ENCODE measurements around the gene EPHB3. TPM values are rescaled to one million over a fixed set of nuclear protein-coding genes. Genes with fewer than 3 reads are reported as not detected.

Gene EPHB3
- polyA plus RNA-seq, 1 of the 3 experiments (the other 2 are of a cell fraction), result 4.2 TPM

- H4K20me1 ChIP-seq (ENCODE audit: insufficient read depth), result no peaks in the 10 kb centered on the region
- TF ChIP-seq FOXJ3 (CRISPR knock-in tag; IDR thresholded peaks at IDR 0.05) (no peak), POLR2AphosphoS5 (IDR thresholded peaks at IDR 0.05; ENCODE audit: low read depth, low read length) (no peak), FOXM1 (IDR thresholded peaks at IDR 0.05; ENCODE audit: low read depth) (no peak), GABPA (IDR thresholded peaks at IDR 0.05; ENCODE audit: low read depth) (no peak), NRF1 (IDR thresholded peaks at IDR 0.05; ENCODE audit: low read depth, low read length) (no peak), RCOR1 (IDR thresholded peaks at IDR 0.05; ENCODE audit: low read length) (no peak), SMC3 (IDR thresholded peaks at IDR 0.05; ENCODE audit: low read depth, low read length) (no peak), TCF12 (IDR thresholded peaks at IDR 0.05) (no peak), EP300 (IDR thresholded peaks at IDR 0.05; ENCODE audit: borderline replicate concordance in 1 of 2, low read depth in 1 of 2, low read length in 1 of 2) (no peak)
- no peaks in the 10 kb centered on the region for H3K79me2 ChIP-seq (ENCODE audit: insufficient read depth)
- ChIA-PET POLR2A (interaction anchor here (0.5 to 2.1 kb wide), 4 partner anchors 16 to 119 kb away, joined by 3 to 19 read pairs (median 4); partner anchors contain the start of genes EPHB3 and MAGEF1), CTCF (interaction anchor here (0.9 to 2.9 kb wide), 6 partner anchors 9 to 187 kb away, joined by 3 to 19 read pairs (median 6); partner anchors contain the start of gene EPHB3)
- H3K36me3 ChIP-seq (replicated peaks in 1 of 2; ENCODE audit: control insufficient read depth in 1 of 2, insufficient read depth in 2 of 2, low read length in 1 of 2), result no peaks in the 10 kb centered on the region
- H2AFZ ChIP-seq (ENCODE audit: low read depth), result no peak overlapping the region
- WGBS (ENCODE audit: low lambda C conversion rate), result 83% methylated on average over 1 of the region's 6 CpGs
- no peaks in the 10 kb centered on the region for H3K27me3 ChIP-seq (ENCODE audit: insufficient read depth)
- peaks cover 7 to 50% of the 10 kb centered on the region in 2 experiments; a peak in 2 of 4 replicates for H3K4me1 ChIP-seq (ENCODE audit: control insufficient read depth in 1 of 2, insufficient read depth in 2 of 2, low read depth in 1 of 2, low read length in 1 of 2)
- no peaks in the 10 kb centered on the region for H3K9me2 ChIP-seq
- peak overlapping the region in 1 of 2 experiments; percentile 77; a peak in 2 of 4 replicates for H3K27ac ChIP-seq (ENCODE audit: low read depth in 2 of 2, low read length in 1 of 2)
- 0 out of 2 replicates have a peak overlapping the region, but pooled peaks have one; percentile 44 for H3K4me2 ChIP-seq
- H3K9ac ChIP-seq, result no peak overlapping the region
- H3K4me3 ChIP-seq (ENCODE audit: low read depth in 2 of 2, low read length in 1 of 2), result no peak overlapping the region
- no peaks in the 10 kb centered on the region for H3F3A ChIP-seq (replicated peaks; ENCODE audit: insufficient read depth)
- no peaks in the 10 kb centered on the region for H3K9me3 ChIP-seq
- DNase-seq, result no peak
These were observed 30.2 kb downstream of the EPHB3 start for GRCh38 chr3:184591789-184592188.

DNA sequence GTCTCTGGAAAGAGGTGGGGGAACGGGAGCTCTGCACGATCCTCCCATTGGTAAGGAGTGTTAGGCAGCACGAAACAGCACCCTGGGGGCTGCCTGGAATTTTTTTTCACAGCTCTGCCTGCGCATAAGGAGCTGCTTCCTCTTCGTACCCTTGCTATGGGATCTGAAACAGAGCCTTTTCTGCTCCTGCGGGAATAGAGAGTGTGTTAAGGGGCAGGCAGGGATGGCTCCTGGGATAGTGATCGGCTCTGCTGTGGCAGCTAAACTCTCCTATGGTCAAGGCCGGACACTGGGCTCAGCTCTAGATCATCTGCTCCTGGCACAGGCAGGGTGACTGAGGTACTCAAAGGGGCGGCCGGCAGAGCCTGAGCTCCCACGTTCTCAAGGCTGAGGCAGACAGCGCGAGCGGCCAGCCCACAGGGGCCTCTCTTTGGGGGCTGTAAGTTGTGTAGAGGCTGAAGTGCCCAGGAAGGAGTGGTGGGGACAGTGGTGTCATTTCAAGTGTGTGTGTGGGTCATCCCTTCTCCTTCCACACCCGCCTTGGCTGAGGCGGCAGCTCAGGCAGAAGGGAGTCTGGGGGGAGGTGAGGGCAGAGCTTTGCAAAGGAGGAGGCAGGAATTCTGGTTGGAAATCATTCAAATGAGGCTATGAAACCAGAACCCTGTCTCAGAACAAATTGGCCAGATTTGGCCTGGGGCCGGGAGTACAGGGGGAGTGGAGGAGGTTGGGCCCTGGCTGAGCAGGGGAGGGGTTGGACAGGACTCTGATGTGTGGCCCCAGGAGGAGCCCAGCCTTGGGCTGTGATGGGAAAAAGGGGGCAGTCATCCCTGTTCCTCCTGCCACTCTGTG, 31.0 kb downstream of the EPHB3 start:
- ChIA-PET CTCF (interaction anchor here (0.6 to 2.9 kb wide), 12 partner anchors 10 to 187 kb away, joined by 3 to 19 read pairs (median 3); partner anchors contain the start of gene EPHB3), POLR2A (interaction anchor here (0.6 to 2.1 kb wide), 5 partner anchors 12 to 118 kb away, joined by 3 to 19 read pairs (median 4); partner anchors contain the start of genes EPHB3 and MAGEF1)
- 81% methylated on average over 11 of the region's 17 CpGs for WGBS (ENCODE audit: low lambda C conversion rate)
- peak overlapping the region in 1 of 2 experiments; percentile 77; a peak in 2 of 4 replicates for H3K27ac ChIP-seq (ENCODE audit: low read depth in 2 of 2, low read length in 1 of 2)
- H3K4me3 ChIP-seq (ENCODE audit: low read depth in 2 of 2, low read length in 1 of 2), result no peak overlapping the region
- H4K20me1 ChIP-seq (ENCODE audit: insufficient read depth), result no peaks in the 10 kb centered on the region
- no peak overlapping the region for H3K4me2 ChIP-seq
- no peak overlapping the region for H3K9ac ChIP-seq
- no peaks in the 10 kb centered on the region for H3K9me2 ChIP-seq
- DNase-seq, result peak; percentile 84
- peaks cover 7 to 58% of the 10 kb centered on the region in 2 experiments; a peak in 3 of 4 replicates for H3K4me1 ChIP-seq (ENCODE audit: control insufficient read depth in 1 of 2, insufficient read depth in 2 of 2, low read depth in 1 of 2, low read length in 1 of 2)
- no peaks in the 10 kb centered on the region for H3K36me3 ChIP-seq (replicated peaks in 1 of 2; ENCODE audit: control insufficient read depth in 1 of 2, insufficient read depth in 2 of 2, low read length in 1 of 2)
- H3K79me2 ChIP-seq (ENCODE audit: insufficient read depth), result no peaks in the 10 kb centered on the region
- no peaks in the 10 kb centered on the region for H3F3A ChIP-seq (replicated peaks; ENCODE audit: insufficient read depth)
- no peak overlapping the region; the same call in 1 of the 2 replicates for H2AFZ ChIP-seq (ENCODE audit: low read depth)
- no peaks in the 10 kb centered on the region for H3K9me3 ChIP-seq
- no peaks in the 10 kb centered on the region for H3K27me3 ChIP-seq (ENCODE audit: insufficient read depth)
- no peak for TF ChIP-seq MXI1 (IDR thresholded peaks at IDR 0.05; ENCODE audit: low read depth, low read length)
- no peak for TF ChIP-seq GABPA (IDR thresholded peaks at IDR 0.05; ENCODE audit: low read depth)
- TF ChIP-seq, protein P1, sequence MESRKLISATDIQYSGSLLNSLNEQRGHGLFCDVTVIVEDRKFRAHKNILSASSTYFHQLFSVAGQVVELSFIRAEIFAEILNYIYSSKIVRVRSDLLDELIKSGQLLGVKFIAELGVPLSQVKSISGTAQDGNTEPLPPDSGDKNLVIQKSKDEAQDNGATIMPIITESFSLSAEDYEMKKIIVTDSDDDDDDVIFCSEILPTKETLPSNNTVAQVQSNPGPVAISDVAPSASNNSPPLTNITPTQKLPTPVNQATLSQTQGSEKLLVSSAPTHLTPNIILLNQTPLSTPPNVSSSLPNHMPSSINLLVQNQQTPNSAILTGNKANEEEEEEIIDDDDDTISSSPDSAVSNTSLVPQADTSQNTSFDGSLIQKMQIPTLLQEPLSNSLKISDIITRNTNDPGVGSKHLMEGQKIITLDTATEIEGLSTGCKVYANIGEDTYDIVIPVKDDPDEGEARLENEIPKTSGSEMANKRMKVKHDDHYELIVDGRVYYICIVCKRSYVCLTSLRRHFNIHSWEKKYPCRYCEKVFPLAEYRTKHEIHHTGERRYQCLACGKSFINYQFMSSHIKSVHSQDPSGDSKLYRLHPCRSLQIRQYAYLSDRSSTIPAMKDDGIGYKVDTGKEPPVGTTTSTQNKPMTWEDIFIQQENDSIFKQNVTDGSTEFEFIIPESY (IDR thresholded peaks at IDR 0.05; ENCODE audit: borderline replicate concordance, low read depth), result no peak
- TF ChIP-seq EZH2phosphoT487 (IDR thresholded peaks at IDR 0.05; ENCODE audit: borderline replicate concordance, low read depth), result no peak
- TF ChIP-seq YY1 (IDR thresholded peaks at IDR 0.05; ENCODE audit: low read depth), result no peak
- TF ChIP-seq RCOR1 (IDR thresholded peaks at IDR 0.05; ENCODE audit: low read length), result peak; percentile 34; the same call in 1 of the 2 replicates
- TF ChIP-seq SIN3A (IDR thresholded peaks at IDR 0.05; ENCODE audit: borderline replicate concordance, low read depth, low read length), result no peak
- TF ChIP-seq, protein P2, sequence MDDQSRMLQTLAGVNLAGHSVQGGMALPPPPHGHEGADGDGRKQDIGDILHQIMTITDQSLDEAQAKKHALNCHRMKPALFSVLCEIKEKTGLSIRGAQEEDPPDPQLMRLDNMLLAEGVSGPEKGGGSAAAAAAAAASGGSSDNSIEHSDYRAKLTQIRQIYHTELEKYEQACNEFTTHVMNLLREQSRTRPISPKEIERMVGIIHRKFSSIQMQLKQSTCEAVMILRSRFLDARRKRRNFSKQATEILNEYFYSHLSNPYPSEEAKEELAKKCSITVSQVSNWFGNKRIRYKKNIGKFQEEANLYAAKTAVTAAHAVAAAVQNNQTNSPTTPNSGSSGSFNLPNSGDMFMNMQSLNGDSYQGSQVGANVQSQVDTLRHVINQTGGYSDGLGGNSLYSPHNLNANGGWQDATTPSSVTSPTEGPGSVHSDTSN (IDR thresholded peaks at IDR 0.05), result no peak
- TF ChIP-seq FOXM1 (IDR thresholded peaks at IDR 0.05; ENCODE audit: low read depth), result no peak
- TF ChIP-seq ELF1 (IDR thresholded peaks at IDR 0.05), result no peak
- no peak for TF ChIP-seq REST (IDR thresholded peaks at IDR 0.05; ENCODE audit: low read depth, low read length)
- TF ChIP-seq TAF1 (IDR thresholded peaks at IDR 0.05; ENCODE audit: borderline replicate concordance, low read depth, low read length), result no peak
- no peak for TF ChIP-seq POLR2AphosphoS5 (IDR thresholded peaks at IDR 0.05; ENCODE audit: low read depth, low read length)

Data from SK-N-SH (cell line).